Sigmoid colon (tissue), 7 donors: ENCODE data around the gene MAPK6. TPM values are rescaled to one million over a fixed set of nuclear protein-coding genes. Genes with fewer than 3 reads are reported as not detected.

Experiments
- DNase-seq: peaks from one replicate; pipeline ENCODE4 v3.0.0-alpha.2; 2019
- H3K27ac ChIP-seq, 4 donors: fragments of 200-600 bp; sonication (generic); one replicate each; pipeline ENCODE4 v1.5.1; 2016 to 2019; ENCODE audit warnings: mild to moderate bottlenecking in 1 of 4
- H3K27me3 ChIP-seq, 3 donors: fragments of 200-600 bp; sonication (generic); one replicate each; pipeline ENCODE4 v1.5.1; 2019; ENCODE audit warnings: mild to moderate bottlenecking in 1 of 3
- H3K36me3 ChIP-seq, 4 donors: fragments of 200-600 bp; sonication (generic); one replicate each; pipeline ENCODE4 v1.5.1; 2016 to 2019
- H3K4me1 ChIP-seq, 4 donors: fragments of 200-600 bp; sonication (generic); one replicate each; pipeline ENCODE4 v1.5.1; 2017 to 2019
- H3K4me3 ChIP-seq, 4 donors: fragments of 200-600 bp; sonication (generic); one replicate each; pipeline ENCODE4 v1.5.1; 2017 to 2019; ENCODE audit warnings: mild to moderate bottlenecking in 2 of 4, moderate library complexity in 1 of 4
- H3K9me3 ChIP-seq, 4 donors: fragments of 200-600 bp in 3 of 4; sonication (generic) in 3 of 4; one replicate each; pipeline versions ENCODE4 v1.5.1 to v1.6.1; 2013 to 2019
- CTCF ChIP-seq, 4 experiments: fragments of 450-650 bp in 3 of 4; fragments of 200-600 bp in 1 of 4; IDR thresholded peaks; one replicate each; pipeline ENCODE4 v1.5.1; 2016 to 2019; ENCODE audit warnings: antibody characterized with exemption in 4 of 4, mild to moderate bottlenecking in 3 of 4, moderate library complexity in 2 of 4
- EP300 ChIP-seq, 4 donors: sonication (generic); formaldehyde crosslinking; IDR thresholded peaks; one replicate each; pipeline ENCODE4 v1.6.1; 2017; ENCODE audit warnings: antibody characterized with exemption in 4 of 4
- POLR2A ChIP-seq, 2 donors: fragments of 450-650 bp; IDR thresholded peaks; one replicate each; pipeline ENCODE4 v1.6.1; 2016; ENCODE audit warnings: antibody characterized with exemption in 2 of 2, mild to moderate bottlenecking in 2 of 2, moderate library complexity in 2 of 2
- POLR2AphosphoS5 ChIP-seq, 4 donors: sonication (generic); formaldehyde crosslinking; IDR thresholded peaks; one replicate each; pipeline ENCODE4 v1.6.1; 2017; ENCODE audit warnings: antibody characterized with exemption in 4 of 4
- WGBS, 2 donors: extraction: QIAGEN DNeasy Blood & Tissue Kit; methylation state at CpG; one replicate each; pipeline ENCODE4 v1.1.7; 2013; 5-methylcytosine and 5-hydroxymethylcytosine counted together
- intact Hi-C: fragments of 100-400 bp; cut with DNase I; formaldehyde crosslinking; loops from one replicate; pipeline ENCODE4 v1.15.1; 2023
- polyA plus RNA-seq, 3 donors: library from polyadenylated mRNA; stranded (reverse); fragments of 200-250 nt; gene quantifications; one replicate each; pipeline ENCODE4 v1.2.3, GENCODE V29; 2013
- total RNA-seq, 4 donors: library from RNA; depleted of rRNA; stranded (reverse); fragments of >200 nt; gene quantifications; one replicate each; pipeline ENCODE4 v1.1.0, GENCODE V29; 2016
- donor health status: healthy with polysubstance abuse.
- donor health status: Bipolar disorder and iron deficiency.
- donor health status: healthy.

The MAPK6 gene
- total and polyA plus RNA-seq, 7 donors, result 17.3 to 82.1 (median 24.1) TPM

- Histone ChIP-seq H3K27me3 (no peaks in the 10 kb centered on the region), H3K9me3 (peaks cover 0 to 9% (median 3%) of the 10 kb centered on the region in 4 donors), H3K4me1 (peaks cover 0 to 18% (median 11%) of the 10 kb centered on the region in 4 donors), H3K36me3 (no peaks in the 10 kb centered on the region), H3K27ac (peak within 1 kb of the TSS; percentile 86 to 90 (median 88)), H3K4me3 (peak within 1 kb of the TSS; percentile 60 to 75 (median 74))
- TF ChIP-seq POLR2AphosphoS5 (IDR thresholded peaks at IDR 0.05) (peak in 3 of 4 donors; percentile 74 to 87 (median 78)), EP300 (IDR thresholded peaks at IDR 0.05) (no peak), CTCF (IDR thresholded peaks at IDR 0.05) (peak; percentile 35 to 44 (median 36)), POLR2A (IDR thresholded peaks at IDR 0.05) (peak; percentile 43 to 49)
- DNase-seq, result peak; percentile 96
- intact Hi-C loops, result loop anchor here (1.0 to 5.0 kb wide), 3 partner anchors 49 to 171 kb away; no protein-coding TSS in a partner anchor
- WGBS, 2 donors, result 0 to 1% methylated on average over 58 of the region's 58 CpGs
Observed at GRCh38 chr15:51971375-51972133, 47.5 kb upstream of the MAPK6 start, which contains the start of gene LEO1. Gene LEO1 (minus strand): TSS chr15:51971778. CDS start chr15:51971745, 33 bp downstream.

- Histone ChIP-seq H3K4me1 (peaks cover 0 to 18% (median 11%) of the 10 kb centered on the region in 4 donors), H3K4me3 (no peak overlapping the region), H3K27ac (no peak overlapping the region), H3K36me3 (no peaks in the 10 kb centered on the region), H3K27me3 (no peaks in the 10 kb centered on the region), H3K9me3 (no peaks in the 10 kb centered on the region)
- no peak for TF ChIP-seq EP300 (IDR thresholded peaks at IDR 0.05)
- TF ChIP-seq CTCF (IDR thresholded peaks at IDR 0.05), result no peak
- no peak for TF ChIP-seq POLR2A (IDR thresholded peaks at IDR 0.05)
- TF ChIP-seq POLR2AphosphoS5 (IDR thresholded peaks at IDR 0.05), result no peak
- intact Hi-C loops, result loop anchor here (5.0 kb wide), 1 partner anchor 169 kb away; no protein-coding TSS in a partner anchor
- 88 to 90% methylated on average over 5 of the region's 5 CpGs for WGBS, 2 donors
- DNase-seq, result no peak
Observed at GRCh38 chr15:51973220-51973619, 45.8 kb upstream of the MAPK6 start.

GRCh38 chr15:51973775-51974174, 45.2 kb upstream of the MAPK6 start:
- Histone ChIP-seq H3K4me3 (no peak overlapping the region), H3K27ac (no peak overlapping the region), H3K4me1 (peaks cover 0 to 18% (median 11%) of the 10 kb centered on the region in 4 donors), H3K36me3 (no peaks in the 10 kb centered on the region), H3K9me3 (no peaks in the 10 kb centered on the region), H3K27me3 (no peaks in the 10 kb centered on the region)
- TF ChIP-seq POLR2AphosphoS5 (IDR thresholded peaks at IDR 0.05), result no peak
- no peak for TF ChIP-seq POLR2A (IDR thresholded peaks at IDR 0.05)
- TF ChIP-seq EP300 (IDR thresholded peaks at IDR 0.05), result no peak
- no peak for TF ChIP-seq CTCF (IDR thresholded peaks at IDR 0.05)
- DNase-seq, result no peak
- intact Hi-C loops, result loop anchor here (5.0 kb wide), 1 partner anchor 169 kb away; no protein-coding TSS in a partner anchor
- 94 to 96% methylated on average over 4 of the region's 4 CpGs for WGBS, 2 donors

- TF ChIP-seq POLR2A (IDR thresholded peaks at IDR 0.05), result no peak
- no peak for TF ChIP-seq EP300 (IDR thresholded peaks at IDR 0.05)
- peak in 2 of 4 experiments; percentile 30 to 36 for TF ChIP-seq CTCF (IDR thresholded peaks at IDR 0.05)
- no peak for TF ChIP-seq POLR2AphosphoS5 (IDR thresholded peaks at IDR 0.05)
- H3K27ac ChIP-seq, result peak overlapping the region; percentile 15 to 76 (median 68)
- DNase-seq, result no peak
- H3K9me3 ChIP-seq, result no peaks in the 10 kb centered on the region
- WGBS, 2 donors, result 9 to 10% methylated on average over 7 of the region's 7 CpGs
- intact Hi-C loops, result no loop called here
- peak overlapping the region in 3 of 4 donors; percentile 9 to 19 (median 12) for H3K4me3 ChIP-seq
- no peaks in the 10 kb centered on the region for H3K36me3 ChIP-seq
- peaks cover 0 to 24% (median 8%) of the 10 kb centered on the region in 4 donors for H3K4me1 ChIP-seq
- no peaks in the 10 kb centered on the region for H3K27me3 ChIP-seq
Observed at GRCh38 chr15:51982013-51982769, 36.8 kb upstream of the MAPK6 start.
